Amniotic epithelial cell (primary cell): Measurements from ENCODE around the gene SNPH.
"Not testable (repeated sequence)": the region's sequence is repeated elsewhere in the genome, so short reads cannot be mapped to it uniquely, and the experiment has no call there.

Experiments
- DNase-seq: peaks from one replicate; pipeline ENCODE4 v3.0.0-alpha.2; 2010; ENCODE audit warnings: low read depth

SNPH gene

DNA sequence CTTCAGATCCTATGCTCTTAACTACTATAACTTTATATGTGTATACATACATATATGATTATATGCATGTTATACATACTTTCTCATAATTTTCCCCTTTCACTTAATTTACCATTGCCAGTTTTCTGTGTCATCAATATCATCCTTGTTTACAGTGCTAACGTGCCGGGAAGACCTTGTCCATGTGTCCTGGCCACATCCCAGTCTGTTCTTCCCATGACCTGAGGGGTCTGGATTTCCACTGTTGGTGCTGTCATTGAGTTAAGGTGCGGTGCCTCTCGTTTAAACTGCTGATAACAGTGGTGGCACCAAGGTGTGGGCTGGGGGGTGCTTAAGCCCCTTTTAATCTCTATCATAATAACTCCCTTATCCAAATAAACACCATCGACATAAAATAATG, 71.3 kb downstream of the SNPH start:
- DNase-seq, result no peak

DNA sequence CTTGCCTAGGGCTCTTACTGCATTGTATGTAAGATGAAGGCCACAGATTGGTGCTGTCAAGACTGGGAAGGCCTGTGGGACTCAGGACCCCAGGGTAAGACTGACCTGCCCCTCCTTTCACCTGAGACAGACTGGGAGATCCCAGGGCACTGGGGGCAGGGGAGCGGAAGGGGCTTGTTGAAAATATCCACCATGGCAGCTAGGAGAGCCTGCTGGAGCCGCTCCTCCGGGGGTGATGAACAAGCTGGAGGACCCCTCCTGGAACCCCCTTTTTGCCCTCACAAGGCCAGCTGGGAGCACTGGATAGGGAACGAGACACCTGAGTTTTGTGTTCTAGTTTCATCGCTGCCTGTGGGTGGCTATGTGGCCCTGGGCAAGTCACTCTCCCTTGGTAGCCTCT, 72.0 kb downstream of the SNPH start:
- DNase-seq, result no peak

DNA sequence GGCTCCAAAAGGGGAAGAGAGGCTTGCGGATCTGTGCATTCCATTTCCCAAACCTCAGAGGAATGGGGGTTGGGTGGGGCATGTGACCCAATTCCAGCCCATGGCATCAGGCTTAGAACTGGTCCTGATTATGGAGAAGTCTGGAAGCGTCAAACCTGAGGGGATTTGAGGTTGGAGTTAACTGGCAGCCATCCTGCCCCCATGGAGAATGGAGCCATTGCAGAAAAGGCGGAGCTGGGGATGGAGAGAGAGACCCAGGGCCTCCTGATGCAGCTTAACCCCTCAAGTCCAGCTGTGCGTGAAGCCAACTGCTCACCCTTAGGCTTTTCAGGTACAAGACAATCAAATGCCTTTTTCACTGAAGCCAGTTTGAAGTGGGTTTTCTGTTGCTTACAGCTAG, 72.7 kb downstream of the SNPH start:
- DNase-seq, result no peak

DNA sequence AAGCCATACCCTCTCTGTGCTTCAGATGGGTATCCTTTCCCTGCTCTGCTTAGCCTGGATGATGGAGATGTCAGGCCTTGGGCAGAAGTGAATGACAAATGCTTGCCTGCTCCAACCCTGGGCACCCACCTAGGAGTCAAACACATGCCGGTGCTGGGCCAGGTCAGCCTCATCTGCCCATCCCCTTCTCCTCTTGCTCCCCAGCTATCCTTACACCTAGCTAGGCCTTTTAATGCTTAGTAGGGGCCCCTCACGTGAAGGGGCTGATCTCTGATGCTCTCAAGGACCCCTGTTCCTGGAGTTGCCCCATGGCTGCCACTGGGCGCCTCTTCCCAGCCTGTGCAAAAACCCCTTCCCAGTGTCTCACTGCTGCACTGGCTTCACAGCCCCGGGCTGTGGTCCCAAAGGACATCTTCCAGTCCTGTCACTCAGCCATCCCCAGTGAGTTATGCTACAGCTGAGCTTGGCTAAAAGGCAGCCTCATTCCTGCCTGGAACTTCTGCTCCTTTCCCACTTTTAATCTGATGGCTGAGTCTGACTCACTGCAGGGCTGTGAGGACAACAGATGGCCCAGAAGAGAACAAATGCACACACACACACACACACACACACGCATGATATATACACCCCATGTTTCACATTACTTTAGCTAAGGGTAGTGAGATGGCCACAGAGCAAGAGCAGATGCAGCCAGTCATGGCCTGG, 75.6 kb downstream of the SNPH start:
- peak; percentile 73 for DNase-seq

DNA sequence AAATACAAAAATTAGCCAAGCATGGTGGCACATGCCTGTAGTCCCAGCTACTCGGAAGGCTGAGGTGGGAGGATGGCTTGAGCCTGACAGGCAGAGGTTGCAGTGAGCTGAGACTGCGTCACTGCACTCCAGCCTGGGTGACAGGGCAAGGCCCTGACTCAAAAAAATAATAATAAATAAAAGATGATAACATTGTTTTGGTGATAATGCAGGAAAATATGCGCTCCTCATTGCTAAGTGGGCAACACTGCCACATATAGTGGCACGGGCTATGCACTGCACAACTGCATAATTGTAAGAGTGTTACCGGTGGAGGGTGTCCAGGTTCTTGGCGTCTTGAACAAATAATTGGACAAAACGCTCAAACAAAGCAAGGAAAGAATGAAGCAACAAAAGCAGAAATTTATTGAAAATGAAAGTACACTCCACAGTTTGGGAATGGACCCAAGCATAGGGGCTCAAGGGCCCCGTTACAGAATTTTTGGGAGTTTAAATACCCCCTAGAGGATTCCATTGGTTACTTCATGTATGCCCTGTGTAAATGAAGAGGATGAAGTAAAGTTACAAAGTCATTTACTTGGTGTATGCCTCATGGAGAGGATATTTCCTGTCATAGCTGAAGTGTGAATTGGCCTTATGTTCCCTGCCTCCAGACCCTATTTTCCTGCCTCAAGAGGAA, 77.5 kb downstream of the SNPH start:
- not testable (repeated sequence) for DNase-seq

DNA sequence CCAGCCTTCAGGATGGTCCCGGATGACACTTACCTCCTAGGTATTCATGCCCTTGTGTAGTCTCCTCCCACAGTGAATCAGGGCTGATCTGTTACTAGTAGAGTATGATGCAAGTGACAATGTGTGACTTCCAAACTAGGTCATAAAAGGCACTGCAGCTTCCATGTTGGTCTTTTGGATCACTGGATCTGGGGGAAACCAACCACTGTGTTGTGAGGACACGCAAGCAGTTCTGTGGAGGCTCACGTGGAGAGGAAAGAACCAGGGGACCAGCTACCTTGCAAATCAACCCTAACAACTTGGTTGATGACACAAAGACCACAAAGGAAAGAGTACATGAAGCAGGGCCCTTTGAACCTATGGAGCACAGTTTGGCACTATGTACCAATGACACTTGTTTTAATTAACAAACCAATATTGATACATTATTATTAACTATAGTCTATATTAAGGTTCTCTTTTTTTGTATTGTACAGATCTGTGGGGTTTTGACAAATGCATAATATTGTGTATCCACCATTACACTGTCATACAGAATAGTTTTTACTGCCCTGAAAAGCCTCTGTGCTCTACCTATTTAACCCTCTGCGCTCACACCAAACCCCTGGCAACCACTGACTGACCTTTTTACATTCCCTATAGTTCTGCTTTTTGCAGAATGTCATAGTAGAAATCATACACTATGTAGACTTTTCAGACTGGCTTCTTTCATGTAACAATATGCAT, 79.1 kb downstream of the SNPH start:
- no peak for DNase-seq

DNA sequence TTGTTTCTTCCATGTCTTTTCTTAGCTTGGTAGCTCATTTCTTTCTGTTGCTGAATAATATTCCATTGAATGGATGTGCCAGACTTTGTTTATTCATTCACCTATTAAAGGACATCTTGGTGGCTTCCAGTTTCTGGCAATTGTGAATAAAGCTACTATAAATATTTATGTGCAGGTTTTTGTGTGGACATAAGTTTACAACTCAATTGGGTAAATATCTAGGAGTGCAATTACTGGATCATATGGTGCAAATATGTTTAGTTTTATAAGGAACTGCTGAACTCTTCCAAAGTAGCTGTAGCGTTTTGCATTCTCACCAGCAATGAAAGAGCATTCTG, 79.6 kb downstream of the SNPH start:
- DNase-seq, result no peak

DNA sequence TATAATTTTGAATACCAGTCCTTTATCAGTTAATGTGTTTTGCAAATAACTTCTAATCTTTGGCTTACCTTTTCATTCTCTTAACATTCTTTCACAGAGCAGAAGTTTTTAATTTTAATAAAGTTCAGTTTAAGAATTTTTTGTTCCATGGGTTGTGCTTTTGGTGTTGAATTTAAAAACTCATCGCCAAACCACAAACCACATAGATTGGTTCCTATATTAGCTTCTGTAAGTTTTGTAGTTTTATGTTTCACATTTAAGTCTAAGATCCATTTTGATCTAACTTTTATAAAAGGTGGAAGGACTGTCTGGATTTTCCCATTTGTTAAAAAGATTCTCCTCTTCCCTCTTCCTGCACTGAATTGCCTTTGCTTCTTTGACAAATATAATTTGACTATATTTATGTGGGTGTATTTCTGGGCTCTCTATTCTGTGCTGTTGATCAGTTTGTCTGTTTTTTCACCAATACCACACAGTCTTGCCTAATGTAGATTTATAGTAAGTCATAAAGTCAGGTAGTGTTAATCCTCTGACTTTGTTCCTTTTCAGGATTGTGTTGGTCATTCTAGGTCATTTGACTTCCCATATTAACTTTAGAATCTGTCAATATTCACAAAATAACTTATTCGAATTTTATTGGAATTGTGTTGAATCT, 80.3 kb downstream of the SNPH start:
- DNase-seq, result no peak

DNA sequence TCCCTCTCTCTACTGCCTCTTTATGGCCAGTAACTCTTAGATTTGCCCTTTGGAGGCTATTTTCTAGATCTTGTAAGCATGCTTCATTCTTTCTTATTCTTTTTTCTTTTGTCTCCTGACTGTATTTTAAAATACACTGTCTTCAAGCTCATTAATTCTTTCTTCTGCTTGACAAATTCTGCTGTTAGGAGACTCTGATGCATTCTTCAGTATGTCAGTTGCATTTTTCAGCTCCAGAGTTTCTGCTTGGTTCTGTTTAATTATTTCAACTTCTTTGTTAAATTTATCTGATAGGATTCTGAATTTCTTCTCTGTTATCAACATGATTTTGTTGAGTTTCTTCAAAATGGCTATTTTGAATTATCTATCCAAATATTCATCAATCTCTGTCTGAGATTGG, 87.9 kb downstream of the SNPH start:
- DNase-seq, result no peak

DNA sequence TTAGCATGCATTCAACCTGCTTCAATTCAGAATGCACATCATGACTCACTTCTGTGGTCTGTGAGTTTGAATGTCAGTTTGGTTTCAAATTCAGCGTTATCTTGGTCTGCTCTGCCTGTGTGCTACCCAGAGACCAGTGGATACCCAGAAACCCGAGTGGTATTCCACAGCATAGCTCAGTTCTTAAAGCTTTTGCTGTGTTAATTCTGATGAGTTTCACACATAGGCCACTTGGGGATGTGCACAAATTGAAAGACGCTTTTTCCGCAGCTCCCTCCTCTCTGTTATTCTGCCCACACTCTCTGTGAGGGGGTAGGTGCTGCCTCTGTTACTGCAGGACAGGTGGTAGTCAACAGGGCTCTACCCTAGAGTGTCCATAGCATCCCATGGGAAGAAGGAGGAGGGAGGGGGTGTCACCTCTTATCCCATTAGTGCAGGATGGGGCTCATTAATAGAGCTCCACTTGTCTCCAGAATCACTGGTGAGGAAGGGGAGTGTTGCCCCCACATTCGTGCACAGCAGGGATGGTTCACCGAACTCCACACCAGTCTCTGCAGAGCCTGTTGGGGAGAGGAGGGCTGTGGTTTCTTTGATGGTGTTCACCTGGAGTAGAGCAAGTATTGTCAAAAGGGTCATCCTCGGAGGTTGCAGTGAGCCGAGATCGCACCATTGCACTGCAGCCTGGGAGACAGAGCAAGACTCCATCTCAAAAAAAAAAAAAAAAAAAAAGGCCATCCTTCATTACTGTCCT, 92.0 kb downstream of the SNPH start:
- DNase-seq, result peak; percentile 86
